ENCODE measurements around the gene WDHD1. TPM values are rescaled to one million over a fixed set of nuclear protein-coding genes. Genes with fewer than 3 reads are reported as not detected.
A peak's percentile ranks its signal among the peaks of the same experiment; 100 is the strongest.
"Not testable (repeated sequence)": the region's sequence is repeated elsewhere in the genome, so short reads cannot be mapped to it uniquely, and the experiment has no call there.

WDHD1 gene
- total RNA-seq, 2 experiments from 2014 or later, result 37.5 to 44.1 TPM

DNA sequence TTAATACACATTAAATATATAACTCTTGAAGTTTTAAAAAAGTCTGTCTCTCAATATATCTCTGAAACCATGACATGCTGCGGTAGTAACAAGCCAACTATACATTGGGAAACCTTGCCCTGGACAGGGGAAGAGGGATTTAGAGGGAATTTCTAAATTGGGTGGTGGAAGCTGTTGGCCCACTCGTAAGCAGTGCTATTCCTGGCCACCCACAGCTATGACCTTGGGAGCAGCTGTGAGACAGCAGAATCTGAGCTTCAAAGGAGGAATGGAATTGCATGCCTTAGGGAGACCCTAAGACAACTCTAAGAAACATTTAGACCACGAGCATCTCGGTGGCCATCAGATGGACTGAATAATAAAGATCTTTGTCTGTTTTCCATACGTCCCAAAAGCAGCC is 108.5 kb downstream of the WDHD1 start:
- no peaks in the 10 kb centered on the region for H3K36me3 Mint-ChIP-seq (ENCODE audit: low read depth)
- H3K9me3 Mint-ChIP-seq, result no peaks in the 10 kb centered on the region
- DNase-seq, result no peak
- ChIA-PET CTCF (interaction anchor here (1.0 to 1.3 kb wide), 2 partner anchors 9 to 16 kb away, joined by 3 to 4 read pairs; partner anchors contain the start of gene GCH1), POLR2A (no interaction called here)
- peaks cover 2% of the 10 kb centered on the region for H3K27me3 Mint-ChIP-seq
- H3K4me1 Mint-ChIP-seq, result peaks cover 9% of the 10 kb centered on the region
- no peak overlapping the region for H3K27ac Mint-ChIP-seq
- no peak overlapping the region for H3K4me3 Mint-ChIP-seq

GRCh38 chr14:54916101-54916500 is 110.8 kb downstream of the WDHD1 start:
- DNase-seq, result no peak
- Mint-ChIP-seq H3K27ac (no peak overlapping the region), H3K9me3 (no peaks in the 10 kb centered on the region), H3K4me3 (no peak overlapping the region), H3K4me1 (no peaks in the 10 kb centered on the region), H3K36me3 (ENCODE audit: low read depth) (no peaks in the 10 kb centered on the region), H3K27me3 (peaks cover 2% of the 10 kb centered on the region)
- ChIA-PET CTCF (no interaction called here), POLR2A (no interaction called here)

DNA sequence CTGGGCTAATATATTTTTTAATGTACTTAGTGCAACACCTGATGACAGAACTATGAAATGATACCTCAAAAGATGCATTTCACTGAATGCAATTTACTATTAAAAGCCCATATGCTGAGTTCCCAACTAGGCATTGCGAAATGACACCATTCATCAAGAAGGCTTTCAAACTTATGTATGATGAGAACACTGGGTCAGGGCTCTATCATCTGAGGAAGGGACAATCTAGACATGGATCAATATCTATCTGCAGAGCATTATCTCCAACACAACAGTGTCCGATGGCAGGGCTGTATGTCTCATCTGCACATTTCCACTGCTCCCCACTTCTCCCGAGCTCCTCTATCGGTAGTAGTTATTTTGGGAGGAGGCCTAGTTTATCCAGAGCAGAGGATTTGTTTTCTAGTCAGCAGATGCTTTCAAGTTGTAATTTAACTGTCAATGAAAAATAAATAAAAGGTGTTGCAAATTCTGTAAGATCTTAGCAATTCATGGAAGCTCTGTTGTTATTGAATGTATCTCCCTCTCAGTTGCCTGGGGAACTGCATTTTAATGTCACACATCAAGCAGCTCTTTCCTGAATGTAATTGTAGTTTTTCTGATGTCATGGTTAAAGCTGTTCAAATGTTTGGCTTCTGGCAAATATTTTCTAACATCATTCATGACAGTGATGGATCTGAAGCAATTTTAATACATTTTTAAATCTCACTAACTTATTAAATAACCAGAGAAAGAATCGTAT is 116.9 kb downstream of the WDHD1 start:
- Mint-ChIP-seq H3K4me1 (peaks cover 33% of the 10 kb centered on the region), H3K4me3 (no peak overlapping the region), H3K36me3 (ENCODE audit: low read depth) (peaks cover 16% of the 10 kb centered on the region), H3K27ac (no peak overlapping the region), H3K9me3 (no peaks in the 10 kb centered on the region), H3K27me3 (no peaks in the 10 kb centered on the region)
- POLR2A ChIA-PET, result no interaction called here
- CTCF ChIA-PET, result no interaction called here
- DNase-seq, result no peak

DNA sequence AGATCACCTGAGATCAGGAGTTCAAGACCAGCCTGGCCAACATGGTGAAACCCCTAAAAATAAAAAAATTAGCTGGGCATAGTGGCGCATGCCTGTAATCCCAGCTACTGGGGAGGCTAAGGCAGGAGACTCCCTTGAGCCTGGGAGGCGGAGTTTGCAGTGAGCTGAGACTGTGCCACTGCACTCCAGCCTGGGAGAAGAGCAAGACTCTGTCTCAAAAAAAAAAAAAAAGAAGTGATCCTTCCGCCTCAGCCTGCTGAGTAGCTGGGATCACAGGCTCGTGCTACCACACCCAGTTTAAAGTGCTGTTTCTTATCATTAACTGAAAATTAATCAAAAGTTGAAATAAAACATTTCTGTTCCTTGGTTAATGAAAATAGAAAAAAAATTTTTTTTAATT is 117.9 kb downstream of the WDHD1 start:
- H3K4me1 Mint-ChIP-seq, result peaks cover 33% of the 10 kb centered on the region
- H3K27me3 Mint-ChIP-seq, POLR2A ChIA-PET, H3K4me3 Mint-ChIP-seq, DNase-seq, H3K27ac Mint-ChIP-seq, H3K9me3 Mint-ChIP-seq: not testable (repeated sequence)
- peaks cover 16% of the 10 kb centered on the region for H3K36me3 Mint-ChIP-seq (ENCODE audit: low read depth)
- CTCF ChIA-PET, result interaction anchor here (0.6 kb wide), 1 partner anchor 11 kb away, joined by 4 read pairs; no protein-coding TSS in a partner anchor

DNA sequence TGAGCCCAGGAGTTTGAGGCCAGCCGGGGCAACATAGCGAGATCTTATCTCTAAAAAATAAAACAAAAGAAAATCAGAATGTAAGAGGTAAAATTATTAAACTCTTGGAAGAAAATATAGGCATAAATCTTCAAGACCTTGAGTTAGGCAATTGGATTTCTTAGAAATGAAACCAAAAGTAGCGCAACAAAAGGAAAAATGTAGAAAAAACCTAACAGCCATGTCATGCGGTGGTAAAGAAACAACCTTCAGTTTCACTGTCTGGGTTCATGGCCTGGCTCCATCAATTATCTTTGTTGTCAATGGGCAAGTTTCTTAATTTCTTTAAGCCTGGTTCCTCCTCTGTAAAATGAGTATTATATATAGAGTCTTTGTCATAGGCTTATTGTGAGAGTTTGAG is 118.7 kb downstream of the WDHD1 start:
- DNase-seq, result peak; percentile 31
- ChIA-PET POLR2A (no interaction called here), CTCF (no interaction called here)
- Mint-ChIP-seq H3K27me3 (no peaks in the 10 kb centered on the region), H3K4me3 (peak overlapping the region; percentile 59), H3K4me1 (peaks cover 35% of the 10 kb centered on the region), H3K27ac (peak overlapping the region; percentile 92), H3K36me3 (ENCODE audit: low read depth) (peaks cover 16% of the 10 kb centered on the region), H3K9me3 (no peaks in the 10 kb centered on the region)

GRCh38 chr14:54906075-54906474 is 120.8 kb downstream of the WDHD1 start:
- Mint-ChIP-seq H3K4me3 (no peak overlapping the region), H3K27me3 (no peaks in the 10 kb centered on the region), H3K4me1 (peaks cover 37% of the 10 kb centered on the region), H3K27ac (peak overlapping the region; percentile 52), H3K36me3 (ENCODE audit: low read depth) (peaks cover 16% of the 10 kb centered on the region), H3K9me3 (no peaks in the 10 kb centered on the region)
- ChIA-PET CTCF (no interaction called here), POLR2A (no interaction called here)
- no peak for DNase-seq

DNA sequence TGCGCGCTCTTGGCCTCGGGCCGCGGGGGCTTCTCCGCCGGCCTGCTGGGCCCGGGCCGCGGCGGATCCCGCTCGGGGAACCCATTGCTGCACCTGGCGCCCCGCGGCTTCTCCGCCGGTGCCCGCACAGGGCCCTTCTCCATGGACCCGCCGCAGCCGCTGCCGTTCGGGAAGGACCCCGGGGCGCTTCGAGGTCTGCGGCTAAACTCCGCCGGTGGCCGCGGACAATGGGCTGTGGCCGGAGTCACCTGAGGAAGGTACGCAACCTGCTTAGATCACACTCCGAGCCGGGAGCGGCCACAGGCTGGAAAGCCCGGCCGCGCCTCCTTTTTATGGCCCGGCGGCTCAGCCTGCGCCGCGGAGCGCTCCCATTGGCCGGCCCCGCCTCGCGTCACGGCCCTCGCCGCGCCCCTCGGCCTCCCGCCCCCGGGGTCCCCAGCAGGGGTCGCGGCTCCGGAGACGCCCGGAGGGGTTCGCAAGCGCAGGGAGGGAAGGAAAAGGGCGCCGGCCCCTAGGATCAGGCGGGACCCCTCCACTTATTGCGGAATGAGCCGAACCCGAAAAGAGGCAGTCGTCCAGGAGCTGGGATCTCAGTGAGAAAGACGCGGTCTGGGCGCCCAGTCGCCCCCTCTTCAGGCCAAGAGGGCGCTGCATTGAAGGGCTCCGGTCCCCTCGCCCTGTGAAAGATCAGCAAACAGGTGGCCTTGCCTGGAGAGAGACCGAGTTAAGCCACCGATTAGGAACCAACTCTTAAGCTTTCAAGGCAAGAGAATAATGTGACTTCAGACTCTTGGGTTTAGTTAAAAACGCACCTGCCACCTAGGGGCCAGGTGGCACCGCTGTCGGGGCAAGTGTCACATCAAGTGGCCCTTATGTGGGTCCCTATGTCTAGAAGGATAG is 124.1 kb downstream of the WDHD1 start, which contains the start of gene GCH1:
GCH1 (minus strand) TSS at position 306 of the 900 bp plus-strand sequence; CDS start at position 143, 163 bp downstream.
- Mint-ChIP-seq H3K27ac (peak within 1 kb of the TSS; percentile 93), H3K4me1 (peaks cover 48% of the 10 kb centered on the region), H3K27me3 (no peaks in the 10 kb centered on the region), H3K4me3 (peak within 1 kb of the TSS; percentile 84), H3K36me3 (ENCODE audit: low read depth) (peaks cover 22% of the 10 kb centered on the region), H3K9me3 (no peaks in the 10 kb centered on the region)
- DNase-seq, result peak; percentile 74
- POLR2A ChIA-PET, result interaction anchor here (1.2 kb wide), 1 partner anchor 506 kb away, joined by 3 read pairs; the partner anchor contains the start of gene CDKN3
- CTCF ChIA-PET, result interaction anchor here (0.6 to 2.4 kb wide), 11 partner anchors 10 to 399 kb away, joined by 3 to 7 read pairs (median 4); partner anchors contain the start of genes MAPK1IP1L, SOCS4 and WDHD1

DNA sequence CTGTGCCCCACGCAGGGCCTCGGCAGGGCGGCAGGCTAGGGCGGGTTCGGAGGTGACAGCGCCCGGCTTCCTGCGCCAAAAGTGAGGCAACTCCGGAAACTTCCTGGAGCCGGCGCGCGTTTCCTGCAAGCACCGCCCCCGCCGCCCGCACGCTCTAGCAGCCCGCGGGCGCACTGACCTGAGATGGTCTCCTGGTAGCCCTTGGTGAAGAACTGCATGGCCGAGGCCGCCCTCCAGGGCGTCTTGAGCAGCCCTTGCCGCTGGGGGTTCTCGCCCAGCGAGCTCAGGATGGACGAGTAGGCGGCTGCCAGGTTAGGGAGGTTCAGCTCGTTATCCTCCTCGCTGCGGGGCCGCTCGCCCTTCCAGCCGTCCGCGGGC is 124.8 kb downstream of the WDHD1 start:
- DNase-seq, result peak; percentile 87
- Mint-ChIP-seq H3K9me3 (no peaks in the 10 kb centered on the region), H3K27me3 (no peaks in the 10 kb centered on the region), H3K36me3 (ENCODE audit: low read depth) (peaks cover 23% of the 10 kb centered on the region), H3K4me3 (peak overlapping the region; percentile 84), H3K27ac (peak overlapping the region; percentile 90), H3K4me1 (peaks cover 47% of the 10 kb centered on the region)
- CTCF ChIA-PET, result interaction anchor here (0.6 to 2.4 kb wide), 5 partner anchors 20 to 398 kb away, joined by 3 to 7 read pairs (median 4); partner anchors contain the start of genes SOCS4 and WDHD1
- POLR2A ChIA-PET, result interaction anchor here (1.2 kb wide), 1 partner anchor 505 kb away, joined by 3 read pairs; the partner anchor contains the start of gene CDKN3

- peak overlapping the region; percentile 90 for H3K27ac Mint-ChIP-seq
- peak; percentile 27 for DNase-seq
- H3K4me3 Mint-ChIP-seq, result peak overlapping the region; percentile 84
- H3K9me3 Mint-ChIP-seq, result no peaks in the 10 kb centered on the region
- peaks cover 41% of the 10 kb centered on the region for H3K4me1 Mint-ChIP-seq
- ChIA-PET POLR2A (interaction anchor here (1.2 kb wide), 1 partner anchor 505 kb away, joined by 3 read pairs; the partner anchor contains the start of gene CDKN3), CTCF (interaction anchor here (1.0 to 2.4 kb wide), 4 partner anchors 20 to 398 kb away, joined by 3 to 7 read pairs (median 4); partner anchors contain the start of genes SOCS4 and WDHD1)
- H3K27me3 Mint-ChIP-seq, result no peaks in the 10 kb centered on the region
- H3K36me3 Mint-ChIP-seq (ENCODE audit: low read depth), result peaks cover 23% of the 10 kb centered on the region
Observed at GRCh38 chr14:54901380-54902142, 125.3 kb downstream of the WDHD1 start.

- POLR2A ChIA-PET, result interaction anchor here (0.6 kb wide), 1 partner anchor 66 kb away, joined by 3 read pairs; no protein-coding TSS in a partner anchor
- no peaks in the 10 kb centered on the region for H3K9me3 Mint-ChIP-seq
- peak overlapping the region; percentile 84 for H3K4me3 Mint-ChIP-seq
- H3K27ac Mint-ChIP-seq, result no peak overlapping the region
- H3K27me3 Mint-ChIP-seq, result no peaks in the 10 kb centered on the region
- DNase-seq, result no peak
- peaks cover 14% of the 10 kb centered on the region for H3K36me3 Mint-ChIP-seq (ENCODE audit: low read depth)
- peaks cover 41% of the 10 kb centered on the region for H3K4me1 Mint-ChIP-seq
- CTCF ChIA-PET, result interaction anchor here (0.6 to 2.1 kb wide), 3 partner anchors 13 to 116 kb away, joined by 3 to 5 read pairs (median 5); no protein-coding TSS in a partner anchor
Observed at GRCh38 chr14:54899573-54899972, 127.3 kb downstream of the WDHD1 start.

DNA sequence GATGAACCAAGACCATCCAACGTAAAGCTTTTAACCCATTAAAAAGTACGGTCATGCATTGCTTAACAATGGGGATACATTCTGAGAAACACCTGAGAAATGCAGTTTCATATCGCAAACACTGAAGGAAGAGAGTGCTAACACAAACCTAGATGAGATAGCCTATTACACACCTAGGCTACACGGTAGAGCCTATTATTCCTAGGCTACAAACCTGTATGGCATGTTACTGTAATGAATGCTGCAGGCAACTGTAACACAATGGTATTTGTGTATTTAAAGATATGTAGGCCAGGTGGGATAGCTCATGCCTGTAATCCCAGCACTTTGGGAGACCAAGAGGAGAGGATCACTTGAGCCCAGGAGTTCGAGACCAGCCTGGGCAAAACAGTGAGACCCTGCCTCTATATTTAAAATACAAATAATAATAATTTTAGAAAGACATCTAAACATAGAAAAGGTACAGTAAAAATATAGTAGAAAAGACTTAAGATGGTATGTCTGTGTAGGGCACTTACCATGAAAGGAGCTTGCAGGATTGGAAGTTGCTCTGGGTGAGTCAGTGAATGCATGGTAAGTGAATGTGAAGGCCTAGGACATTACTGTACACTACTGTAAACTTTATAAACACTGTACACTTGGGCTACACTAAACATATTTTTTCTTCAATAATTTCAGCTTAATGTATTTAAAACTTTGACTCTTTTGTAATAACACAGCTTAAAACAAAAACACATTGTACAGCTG is 128.9 kb downstream of the WDHD1 start:
- ChIA-PET CTCF (interaction anchor here (0.5 to 2.1 kb wide), 3 partner anchors 15 to 74 kb away, joined by 3 to 5 read pairs (median 5); no protein-coding TSS in a partner anchor), POLR2A (interaction anchor here (0.6 kb wide), 1 partner anchor 174 kb away, joined by 3 read pairs; no protein-coding TSS in a partner anchor)
- not testable (repeated sequence) for H3K9me3 Mint-ChIP-seq, H3K27ac Mint-ChIP-seq, DNase-seq, H3K27me3 Mint-ChIP-seq, H3K4me3 Mint-ChIP-seq
- Mint-ChIP-seq H3K36me3 (ENCODE audit: low read depth) (peaks cover 17% of the 10 kb centered on the region), H3K4me1 (peaks cover 42% of the 10 kb centered on the region)

Measured in activated CD4-positive, alpha-beta T cell treated with anti-CD3 and anti-CD28 coated beads, Interleukin-2, amount 10 ng/mL, durations not matched to agents 7 days and 5 days (primary cell).